ENCODE measurements around the gene MAP3K13.

The MAP3K13 gene

DNA sequence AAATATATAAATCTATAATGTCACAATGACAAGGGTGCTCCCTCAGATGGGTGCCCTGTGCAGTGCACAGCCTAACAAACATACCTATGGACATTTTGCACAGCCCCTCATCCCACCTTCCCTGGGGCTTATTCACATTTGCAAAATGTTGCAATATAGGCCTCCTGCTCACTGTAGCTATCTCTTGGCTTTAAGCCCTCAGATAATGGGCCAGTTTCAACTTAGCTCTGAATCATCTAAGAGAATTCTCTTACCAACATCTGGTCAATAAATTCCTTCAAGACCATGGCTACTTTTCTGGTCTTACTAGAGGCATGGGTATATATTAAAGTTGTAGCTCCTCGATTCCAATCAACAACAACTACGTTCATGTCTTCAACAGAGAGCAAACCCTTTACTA, 171.6 kb downstream of the MAP3K13 start:
- Histone ChIP-seq H3K79me2 (ENCODE audit: insufficient read depth, low read length) (no peaks in the 10 kb centered on the region), H3K27ac (ENCODE audit: low read length) (no peak overlapping the region), H3K4me2 (ENCODE audit: insufficient read depth, low read length) (no peak overlapping the region), H3K9ac (ENCODE audit: low read depth, low read length) (no peak overlapping the region), H3K27me3 (ENCODE audit: insufficient read depth, low read length, poor library complexity) (no peaks in the 10 kb centered on the region), H3K9me3 (ENCODE audit: insufficient read depth, low read length, severe bottlenecking) (no peaks in the 10 kb centered on the region), H3K4me1 (ENCODE audit: insufficient read depth, low read length) (peaks cover 9% of the 10 kb centered on the region), H3K36me3 (ENCODE audit: insufficient read depth, low read length) (no peaks in the 10 kb centered on the region), H2AFZ (ENCODE audit: low read depth, low read length) (no peak overlapping the region; the same call in 1 of the 2 replicates), H3K4me3 (ENCODE audit: low read depth in 1 of 2, low read length in 2 of 2) (no peak overlapping the region), H4K20me1 (ENCODE audit: insufficient read depth, low read length) (no peaks in the 10 kb centered on the region)
- ATAC-seq (ENCODE audit: insufficient read depth, low read depth), result no peak
- no peak for DNase-seq
- TF ChIP-seq, protein P1, sequence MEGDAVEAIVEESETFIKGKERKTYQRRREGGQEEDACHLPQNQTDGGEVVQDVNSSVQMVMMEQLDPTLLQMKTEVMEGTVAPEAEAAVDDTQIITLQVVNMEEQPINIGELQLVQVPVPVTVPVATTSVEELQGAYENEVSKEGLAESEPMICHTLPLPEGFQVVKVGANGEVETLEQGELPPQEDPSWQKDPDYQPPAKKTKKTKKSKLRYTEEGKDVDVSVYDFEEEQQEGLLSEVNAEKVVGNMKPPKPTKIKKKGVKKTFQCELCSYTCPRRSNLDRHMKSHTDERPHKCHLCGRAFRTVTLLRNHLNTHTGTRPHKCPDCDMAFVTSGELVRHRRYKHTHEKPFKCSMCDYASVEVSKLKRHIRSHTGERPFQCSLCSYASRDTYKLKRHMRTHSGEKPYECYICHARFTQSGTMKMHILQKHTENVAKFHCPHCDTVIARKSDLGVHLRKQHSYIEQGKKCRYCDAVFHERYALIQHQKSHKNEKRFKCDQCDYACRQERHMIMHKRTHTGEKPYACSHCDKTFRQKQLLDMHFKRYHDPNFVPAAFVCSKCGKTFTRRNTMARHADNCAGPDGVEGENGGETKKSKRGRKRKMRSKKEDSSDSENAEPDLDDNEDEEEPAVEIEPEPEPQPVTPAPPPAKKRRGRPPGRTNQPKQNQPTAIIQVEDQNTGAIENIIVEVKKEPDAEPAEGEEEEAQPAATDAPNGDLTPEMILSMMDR (IDR thresholded peaks at IDR 0.05; ENCODE audit: borderline replicate concordance, extremely low read depth, low read length, poor library complexity, severe bottlenecking), result no peak
- no peak for TF ChIP-seq EZH2 (IDR thresholded peaks at IDR 0.05; ENCODE audit: borderline replicate concordance, low read depth, low read length, severe bottlenecking)

DNA sequence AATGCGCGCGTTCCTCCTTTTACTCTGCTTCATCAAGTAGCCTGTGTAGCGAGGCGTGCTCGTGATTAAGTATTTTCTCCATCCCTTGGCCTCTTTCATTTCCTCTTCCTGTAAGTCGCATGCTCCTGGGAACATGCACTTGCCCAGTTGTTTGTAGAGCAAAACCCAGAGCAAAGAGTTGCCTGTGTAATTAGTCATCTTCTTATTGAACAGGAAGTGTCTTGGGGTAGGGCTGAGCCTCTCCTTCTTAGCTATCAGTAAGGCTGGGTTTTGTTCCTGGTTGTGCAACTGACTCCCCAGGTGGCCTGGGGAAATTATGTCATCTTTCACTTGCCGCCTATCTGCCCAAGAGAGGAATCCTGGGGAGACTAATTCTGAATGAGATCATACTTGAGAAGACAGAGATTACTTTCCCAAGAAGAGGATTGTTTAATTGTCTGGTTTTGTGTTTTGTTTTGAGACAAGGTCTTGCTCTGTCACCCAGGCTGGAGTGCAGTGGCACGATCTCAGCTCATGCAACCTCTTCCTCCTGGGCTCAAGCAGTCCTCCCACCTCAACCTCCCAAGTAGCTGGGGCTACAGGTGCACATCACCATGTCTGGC, 174.5 kb downstream of the MAP3K13 start:
- Histone ChIP-seq H3K9me3 (ENCODE audit: insufficient read depth, low read length, severe bottlenecking) (no peaks in the 10 kb centered on the region), H3K9ac (ENCODE audit: low read depth, low read length) (no peak overlapping the region), H3K4me2 (ENCODE audit: insufficient read depth, low read length) (0 out of 2 replicates have a peak overlapping the region, but pooled peaks have one; percentile 4), H2AFZ (ENCODE audit: low read depth, low read length) (peak overlapping the region; percentile 72), H3K36me3 (ENCODE audit: insufficient read depth, low read length) (no peaks in the 10 kb centered on the region), H4K20me1 (ENCODE audit: insufficient read depth, low read length) (no peaks in the 10 kb centered on the region), H3K79me2 (ENCODE audit: insufficient read depth, low read length) (no peaks in the 10 kb centered on the region), H3K4me1 (ENCODE audit: insufficient read depth, low read length) (peaks cover 9% of the 10 kb centered on the region), H3K27ac (ENCODE audit: low read length) (no peak overlapping the region), H3K4me3 (ENCODE audit: low read depth in 1 of 2, low read length in 2 of 2) (no peak overlapping the region), H3K27me3 (ENCODE audit: insufficient read depth, low read length, poor library complexity) (no peaks in the 10 kb centered on the region)
- ATAC-seq (ENCODE audit: insufficient read depth, low read depth), result peak; percentile 98
- TF ChIP-seq EZH2 (IDR thresholded peaks at IDR 0.05; ENCODE audit: borderline replicate concordance, low read depth, low read length, severe bottlenecking), result no peak
- TF ChIP-seq, protein P1 (IDR thresholded peaks at IDR 0.05; ENCODE audit: borderline replicate concordance, extremely low read depth, low read length, poor library complexity, severe bottlenecking), result no peak
- peak; percentile 46 for DNase-seq

Data from DND-41 (cell line).